Measurements from ENCODE around the gene RBMX2. TPM values are rescaled to one million over a fixed set of nuclear protein-coding genes. Genes with fewer than 3 reads are reported as not detected.

Gene RBMX2
- polyA plus RNA-seq, 3 donors, result 31.5 to 33.7 (median 33.4) TPM

DNA sequence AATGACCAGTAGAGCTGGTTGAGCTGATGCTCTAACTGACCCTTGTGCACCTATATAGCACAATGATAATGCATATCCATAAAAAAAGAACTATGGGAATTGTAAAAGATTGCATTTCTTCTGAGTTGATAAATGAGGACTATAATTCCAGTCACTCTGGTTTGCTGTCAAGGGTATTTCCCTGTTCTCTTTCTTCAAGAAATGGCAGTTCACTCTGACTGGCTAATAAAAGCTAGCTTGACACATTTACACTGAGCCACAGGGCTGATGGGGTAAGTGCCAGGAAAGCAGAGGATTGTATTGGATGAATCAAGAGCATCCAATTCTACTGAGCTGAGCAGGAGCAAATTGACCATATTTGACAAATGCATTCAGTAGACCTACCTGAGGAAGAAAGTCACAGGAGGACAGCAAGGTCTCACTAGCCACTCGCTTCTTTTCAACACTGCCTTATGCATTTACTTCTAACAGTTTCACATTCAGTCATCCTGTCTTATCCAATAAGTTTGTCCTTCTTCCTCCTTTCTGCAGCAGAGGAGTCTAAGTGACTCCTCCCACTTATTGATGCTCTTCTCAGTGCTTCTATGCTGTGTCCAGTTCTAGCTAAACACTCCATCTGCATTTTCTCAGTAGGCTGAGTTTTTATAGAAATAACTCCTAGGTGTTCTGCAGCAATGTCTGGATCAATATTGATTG lies 43.0 kb downstream of the RBMX2 start:
- DNase-seq (ENCODE audit: low read depth in 3 of 3, low spot score in 2 of 3), result no peak

DNA sequence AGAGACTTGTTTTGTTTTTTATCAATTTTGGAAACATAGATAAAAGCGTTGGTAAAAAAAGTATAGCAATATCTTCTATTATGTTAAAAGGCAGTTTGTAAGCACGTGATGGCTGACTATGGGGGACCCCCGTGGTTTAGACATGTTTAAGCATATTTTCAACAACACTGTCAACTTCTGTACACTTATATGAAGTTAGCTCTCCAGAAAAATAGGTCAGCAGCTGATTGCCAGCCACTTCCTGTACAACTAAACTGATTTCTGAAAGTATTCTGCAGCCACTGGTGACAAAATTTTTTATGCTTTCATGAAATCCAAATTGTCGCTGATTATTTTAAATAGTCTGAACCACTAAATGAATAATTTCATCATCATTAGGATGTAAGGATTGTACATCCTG lies 45.2 kb downstream of the RBMX2 start:
- no peak for DNase-seq (ENCODE audit: low read depth in 3 of 3, low spot score in 2 of 3)

Other genes with a start within 250 kb of the RBMX2 start
- gene AIFM1, start 236.1 kb upstream of the RBMX2 start, polyA plus RNA-seq (ENCODE audit: insufficient read length in 3 of 3), result 100 to 1,000 TPM in 2 of 3 donors, 10 to 100 TPM in 1; 97.6 to 104 (median 102) TPM
- under 1 TPM; 0.50 to 0.65 (median 0.54) TPM for gene RAB33A, start 230.0 kb upstream of the RBMX2 start, polyA plus RNA-seq (ENCODE audit: insufficient read length in 3 of 3)
- gene ZNF280C, start 133.1 kb upstream of the RBMX2 start, polyA plus RNA-seq (ENCODE audit: insufficient read length in 3 of 3), result 1 to 10 TPM; 6.1 to 6.9 (median 6.6) TPM
- 10 to 100 TPM; 21.4 to 25.0 (median 24.3) TPM for gene SLC25A14, start 62.1 kb upstream of the RBMX2 start, polyA plus RNA-seq (ENCODE audit: insufficient read length in 3 of 3)
- gene GPR119, start 16.3 kb upstream of the RBMX2 start, polyA plus RNA-seq (ENCODE audit: insufficient read length in 3 of 3), result not detected

All from right renal cortex interstitium (tissue), 3 donors.